ENCODE results near the gene RMRP.

Gene RMRP

GRCh38 chr9:35611230-35611797 lies 46.5 kb downstream of the RMRP start:
- DNase-seq (ENCODE audit: low read depth, low spot score), result peak; percentile 29

- no peak for DNase-seq (ENCODE audit: low read depth, low spot score)
These were observed 48.0 kb downstream of the RMRP start for GRCh38 chr9:35609820-35610163.

GRCh38 chr9:35609001-35609819 lies 48.6 kb downstream of the RMRP start:
- no peak for DNase-seq (ENCODE audit: low read depth, low spot score)

- no peak for DNase-seq (ENCODE audit: low read depth, low spot score)
These were observed 49.6 kb downstream of the RMRP start for GRCh38 chr9:35608221-35608620.
